SU-DHL-6 (cell line): Measurements from ENCODE around the gene RCC2.

ENCODE experiments used
- H2AFZ ChIP-seq: fragments of 200-600 bp; sonication (generic); 2 replicates; pipeline ENCODE4 v1.6.1; 2014; ENCODE audit warnings: low read depth, mild to moderate bottlenecking, moderate library complexity, mixed read lengths, antibody characterized with exemption, low read length; ENCODE audit not compliant: severe bottlenecking
- H3F3A ChIP-seq: fragments of 200-600 bp; shearing (Covaris generic); 2 replicates; pipeline ENCODE4 v1.6.0; 2016; ENCODE audit warnings: antibody characterized with exemption, mild to moderate bottlenecking; ENCODE audit not compliant: insufficient read depth
- H3K27ac ChIP-seq: fragments of 200-600 bp; sonication (generic); 2 replicates; pipeline ENCODE4 v1.5.1; 2016; ENCODE audit warnings: low read depth, mild to moderate bottlenecking, low read length, moderate library complexity, mixed read lengths
- H3K27me3 ChIP-seq: fragments of 200-600 bp; sonication (generic), shearing (Covaris generic); 2 replicates; pipeline ENCODE4 v1.6.0; 2014; ENCODE audit warnings: mild to moderate bottlenecking, low read length
- H3K36me3 ChIP-seq: fragments of 200-600 bp; sonication (generic); 2 replicates; pipeline ENCODE4 v1.6.1; 2014; ENCODE audit warnings: mild to moderate bottlenecking, low read length, mixed read lengths
- H3K4me2 ChIP-seq: fragments of 300-600, 200-600 bp; shearing (Covaris generic), sonication (generic); 2 replicates; pipeline ENCODE4 v1.6.0; 2014; ENCODE audit warnings: low read length, low read depth, mild to moderate bottlenecking; ENCODE audit not compliant: poor library complexity, severe bottlenecking
- H3K4me3 ChIP-seq: fragments of 200-600 bp; sonication (generic); 2 replicates; pipeline ENCODE4 v1.5.1; 2014; ENCODE audit warnings: antibody characterized with exemption, low read length, mild to moderate bottlenecking, mixed read lengths; ENCODE audit not compliant: insufficient read depth, poor library complexity, severe bottlenecking
- H3K79me2 ChIP-seq: fragments of 200-600 bp; sonication (generic); 2 replicates; pipeline ENCODE4 v1.6.1; 2014; ENCODE audit warnings: mild to moderate bottlenecking, low read length, moderate library complexity; ENCODE audit not compliant: insufficient read depth
- H3K9ac ChIP-seq: fragments of 200-600 bp; sonication (generic); 2 replicates; pipeline ENCODE4 v1.7.0; 2014; ENCODE audit warnings: mild to moderate bottlenecking, low read length
- H3K9me2 ChIP-seq: fragments of 200-600 bp; sonication (generic); replicated peaks from 2 replicates; pipeline ENCODE4 v1.6.1; 2014; ENCODE audit warnings: low read length; ENCODE audit not compliant: insufficient read depth
- H3K9me3 ChIP-seq: fragments of 200-600 bp; sonication (generic); 2 replicates; pipeline ENCODE4 v1.6.1; 2014; ENCODE audit warnings: low read length, mixed read lengths; ENCODE audit not compliant: insufficient read depth
- H4K20me1 ChIP-seq: fragments of 200-600 bp; sonication (generic); 2 replicates; pipeline ENCODE4 v1.6.1; 2014; ENCODE audit warnings: low read depth, mild to moderate bottlenecking, antibody characterized with exemption, low read length, moderate library complexity, mixed read lengths
- CTCF ChIP-seq: fragments of 200-600 bp; sonication (generic); IDR thresholded peaks from one replicate; pipeline ENCODE4 v1.5.1; 2017; ENCODE audit warnings: antibody characterized with exemption, mild to moderate bottlenecking, low read length, moderate library complexity; ENCODE audit not compliant: insufficient read depth, poor library complexity, severe bottlenecking
- EZH2phosphoT487 ChIP-seq: fragments of 200-600 bp; sonication (generic), shearing (Covaris generic); conservative IDR thresholded peaks from 2 replicates; pipeline ENCODE4 v1.6.1; 2018; ENCODE audit warnings: mild to moderate bottlenecking, antibody characterized with exemption, low read length, moderate library complexity, mixed read lengths

Gene RCC2

GRCh38 chr1:17419626-17420328 is 19.7 kb downstream of the RCC2 start:
- Histone ChIP-seq H3K9me3 (no peaks in the 10 kb centered on the region), H2AFZ (no peak overlapping the region), H3K27me3 (no peaks in the 10 kb centered on the region), H3F3A (peaks cover 20% of the 10 kb centered on the region; the same call in 1 of the 2 replicates), H4K20me1 (peaks cover 24% of the 10 kb centered on the region; the same call in 1 of the 2 replicates), H3K36me3 (peaks cover 39% of the 10 kb centered on the region), H3K27ac (no peak overlapping the region), H3K79me2 (peaks cover 6% of the 10 kb centered on the region; the same call in 1 of the 2 replicates), H3K9ac (no peak overlapping the region), H3K4me2 (no peak overlapping the region), H3K9me2 (no peaks in the 10 kb centered on the region), H3K4me3 (no peak overlapping the region)
- no peak for TF ChIP-seq EZH2phosphoT487
- peak; percentile 97 for TF ChIP-seq CTCF

- Histone ChIP-seq H3K36me3 (peaks cover 48% of the 10 kb centered on the region; the same call in 1 of the 2 replicates), H3K9ac (no peak overlapping the region), H3K27me3 (no peaks in the 10 kb centered on the region), H3K79me2 (no peaks in the 10 kb centered on the region), H3K4me2 (no peak overlapping the region), H3F3A (peaks cover 9% of the 10 kb centered on the region; the same call in 1 of the 2 replicates), H4K20me1 (peaks cover 15% of the 10 kb centered on the region; the same call in 1 of the 2 replicates), H3K27ac (no peak overlapping the region), H3K9me2 (no peaks in the 10 kb centered on the region), H3K9me3 (no peaks in the 10 kb centered on the region), H3K4me3 (no peak overlapping the region), H2AFZ (no peak overlapping the region)
- TF ChIP-seq CTCF, result no peak
- TF ChIP-seq EZH2phosphoT487, result no peak
Observed at GRCh38 chr1:17416389-17416788, 23.1 kb downstream of the RCC2 start.

- no peaks in the 10 kb centered on the region for H3K79me2 ChIP-seq
- no peaks in the 10 kb centered on the region for H3K27me3 ChIP-seq
- H3K9me2 ChIP-seq, result no peaks in the 10 kb centered on the region
- H3K9ac ChIP-seq, result no peak overlapping the region
- H3K4me2 ChIP-seq, result no peak overlapping the region
- H3K4me3 ChIP-seq, result no peak overlapping the region
- H4K20me1 ChIP-seq, result peaks cover 10% of the 10 kb centered on the region; the same call in 1 of the 2 replicates
- no peak for TF ChIP-seq EZH2phosphoT487
- TF ChIP-seq CTCF, result no peak
- peaks cover 47% of the 10 kb centered on the region; the same call in 1 of the 2 replicates for H3K36me3 ChIP-seq
- H3K27ac ChIP-seq, result no peak overlapping the region
- H2AFZ ChIP-seq, result no peak overlapping the region
- no peaks in the 10 kb centered on the region for H3F3A ChIP-seq
- no peaks in the 10 kb centered on the region for H3K9me3 ChIP-seq
Observed at GRCh38 chr1:17414022-17414421, 25.5 kb downstream of the RCC2 start.
